CD14-positive monocyte (primary cell): ENCODE data around the gene FGFRL1. TPM values are rescaled to one million over a fixed set of nuclear protein-coding genes. Genes with fewer than 3 reads are reported as not detected.
A peak's percentile ranks its signal among the peaks of the same experiment; 100 is the strongest.

ENCODE experiments used
- DNase-seq, 3 donors: peaks; one replicate each; pipeline ENCODE4 v3.0.0-alpha.2; 2011 to 2022
- H2AFZ ChIP-seq: 2 replicates; pipeline ENCODE4 v1.6.0; 2012; ENCODE audit warnings: mild to moderate bottlenecking, low read depth, low read length, inconsistent platforms; ENCODE audit not compliant: insufficient read depth, poor library complexity, severe bottlenecking
- H3K27ac ChIP-seq, 2 donors: 1 replicate in 1 of 2; 2 replicates in 1 of 2; pipeline ENCODE4 v1.5.1; 2012 to 2013; ENCODE audit warnings: low read length in 2 of 2, control low read depth in 1 of 2, inconsistent platforms in 1 of 2, low read depth in 1 of 2, mild to moderate bottlenecking in 1 of 2
- H3K27me3 ChIP-seq, 2 donors: one replicate each; pipeline versions ENCODE4 v1.6.0 to v1.6.1; 2011 to 2013; ENCODE audit warnings: low read length in 2 of 2; ENCODE audit not compliant: control insufficient read depth in 2 of 2, insufficient read depth in 2 of 2
- H3K36me3 ChIP-seq, 2 donors: replicated peaks in 1 of 2; 1 replicate in 1 of 2; 2 replicates in 1 of 2; pipeline versions ENCODE4 v1.5.1 to v1.6.1; 2012 to 2013; ENCODE audit warnings: low read length in 2 of 2, control low read depth in 1 of 2, inconsistent platforms in 1 of 2, mild to moderate bottlenecking in 1 of 2; ENCODE audit not compliant: insufficient read depth in 2 of 2, control insufficient read depth in 1 of 2
- H3K4me1 ChIP-seq, 2 donors: 1 replicate in 1 of 2; 2 replicates in 1 of 2; pipeline versions ENCODE4 v1.5.1 to v1.6.1; 2012 to 2013; ENCODE audit warnings: low read length in 2 of 2, control low read depth in 1 of 2, inconsistent platforms in 1 of 2, mild to moderate bottlenecking in 1 of 2, moderate library complexity in 1 of 2; ENCODE audit not compliant: insufficient read depth in 2 of 2, control insufficient read depth in 1 of 2
- H3K4me2 ChIP-seq: replicated peaks from 2 replicates; pipeline ENCODE3; 2012; ENCODE audit warnings: low read length, moderate library complexity, mild to moderate bottlenecking; ENCODE audit not compliant: poor library complexity, severe bottlenecking; ENCODE audit errors: extremely low read depth
- H3K4me3 ChIP-seq, 3 experiments: fragments of 200-600 bp in 1 of 3; sonication (generic) in 1 of 3; replicated peaks in 1 of 3; 1 replicate in 2 of 3; 2 replicates in 1 of 3; pipeline ENCODE4 v1.5.1; 2011 to 2013; ENCODE audit warnings: low read length in 3 of 3, mild to moderate bottlenecking in 3 of 3, control low read depth in 2 of 3, low read depth in 2 of 3, inconsistent platforms in 1 of 3, moderate library complexity in 1 of 3
- H3K79me2 ChIP-seq: 2 replicates; pipeline ENCODE4 v1.6.0; 2012; ENCODE audit warnings: mild to moderate bottlenecking, control low read depth, inconsistent platforms, low read length, moderate library complexity; ENCODE audit not compliant: insufficient read depth
- H3K9ac ChIP-seq: 2 replicates; pipeline ENCODE4 v1.6.0; 2017; ENCODE audit warnings: low read length, mild to moderate bottlenecking; ENCODE audit not compliant: insufficient read depth, poor library complexity, severe bottlenecking
- H3K9me3 ChIP-seq, 2 donors: replicated peaks in 1 of 2; 1 replicate in 1 of 2; 2 replicates in 1 of 2; pipeline versions ENCODE4 v1.5.1 to v1.6.1; 2012 to 2013; ENCODE audit warnings: low read length in 2 of 2, control low read depth in 1 of 2; ENCODE audit not compliant: control insufficient read depth in 1 of 2, insufficient read depth in 1 of 2
- H4K20me1 ChIP-seq: 2 replicates; pipeline ENCODE4 v1.6.0; 2012; ENCODE audit warnings: mild to moderate bottlenecking, low read length, control low read depth, moderate library complexity; ENCODE audit not compliant: insufficient read depth
- H3K27ac Mint-ChIP-seq, 7 donors: one replicate each; pipeline ENCODE4 v1.8.0; 2020; ENCODE audit warnings: mild to moderate bottlenecking in 7 of 7, mixed read lengths in 7 of 7, moderate library complexity in 6 of 7, inconsistent platforms in 2 of 7
- H3K27me3 Mint-ChIP-seq, 3 donors: one replicate each; pipeline ENCODE4 v1.8.0; 2021 to 2022; ENCODE audit warnings: low read depth in 3 of 3, mild to moderate bottlenecking in 3 of 3, mixed read lengths in 3 of 3, moderate library complexity in 3 of 3, inconsistent platforms in 1 of 3
- H3K36me3 Mint-ChIP-seq, 2 donors: one replicate each; pipeline ENCODE4 v1.8.0; 2020; ENCODE audit warnings: mixed read lengths in 2 of 2, inconsistent platforms in 1 of 2, mild to moderate bottlenecking in 1 of 2
- H3K4me1 Mint-ChIP-seq: one replicate; pipeline ENCODE4 v1.8.0; 2020; ENCODE audit warnings: mild to moderate bottlenecking, mixed read lengths
- H3K4me3 Mint-ChIP-seq, 2 donors: one replicate each; pipeline ENCODE4 v1.8.0; 2020; ENCODE audit warnings: mild to moderate bottlenecking in 2 of 2, mixed read lengths in 2 of 2, moderate library complexity in 1 of 2
- H3K9me3 Mint-ChIP-seq, 7 donors: one replicate each; pipeline ENCODE4 v1.8.0; 2020 to 2022; ENCODE audit warnings: mixed read lengths in 7 of 7, mild to moderate bottlenecking in 6 of 7, moderate library complexity in 6 of 7, inconsistent platforms in 2 of 7
- WGBS: methylation state at CpG from one replicate; pipeline ENCODE4 v1.1.5; 2013; ENCODE audit warnings: missing lambda C conversion rate; ENCODE audit not compliant: insufficient coverage; 5-methylcytosine and 5-hydroxymethylcytosine counted together
- intact Hi-C, 2 donors: fragments of 100-400 bp; cut with micrococcal nuclease; formaldehyde crosslinking; loops; one replicate each; pipeline versions ENCODE4 v1.15.0 to v1.15.1; 2023
- polyA plus RNA-seq, 3 donors: library from polyadenylated mRNA; depleted of rRNA in 1 of 3; unstranded in 2 of 3; stranded (reverse) in 1 of 3; fragments of 300-500 nt in 2 of 3; fragments of >200 nt in 1 of 3; fragmentation: Illumina TruSeq in 2 of 3; gene quantifications; 1 replicate in 2 of 3; 2 replicates in 1 of 3; pipeline ENCODE4 v1.2.3, GENCODE V29; 2012 to 2021
- TF ChIP-seq, protein P1 (sequence below): fragments of 200-600 bp; IDR thresholded peaks from one replicate; pipeline ENCODE4 v1.8.0; 2022; ENCODE audit warnings: antibody characterized with exemption, mild to moderate bottlenecking

FGFRL1 gene
- polyA plus RNA-seq, 3 donors: 0.17 to 77.7 (median 0.28) TPM

GRCh38 chr4:1013225-1014073 lies 2.0 kb downstream of the FGFRL1 start:
- peak overlapping the region; percentile 7 for H3K4me2 ChIP-seq
- H2AFZ ChIP-seq: no peak overlapping the region
- no peak overlapping the region for H3K4me3 ChIP-seq
- intact Hi-C loops: loop anchor here (5.0 kb wide), 2 partner anchors 274 to 334 kb away; partner anchors contain the start of genes MAEA (in 1 of the 2) and UVSSA (in 1 of the 2)
- Mint-ChIP-seq H3K36me3 (no peaks in the 10 kb centered on the region), H3K9me3 (peaks cover 0 to 5% (median 0%) of the 10 kb centered on the region in 7 donors), H3K27me3 (peaks cover 7 to 19% (median 14%) of the 10 kb centered on the region in 3 donors), H3K27ac (peak overlapping the region in 2 of 7 donors; percentile 43 to 80), H3K4me3 (no peak overlapping the region), H3K4me1 (peaks cover 18% of the 10 kb centered on the region)
- no peaks in the 10 kb centered on the region for H3K79me2 ChIP-seq
- H3K9me3 ChIP-seq: no peaks in the 10 kb centered on the region
- no peak overlapping the region for H3K9ac ChIP-seq
- peaks cover 0 to 19% of the 10 kb centered on the region in 2 donors for H3K27me3 ChIP-seq
- whole genome bisulfite sequencing: 96% methylated on average over 40 of the region's 43 CpGs
- no peak overlapping the region for H3K27ac ChIP-seq
- H4K20me1 ChIP-seq: peaks cover 3% of the 10 kb centered on the region
- H3K36me3 ChIP-seq: no peaks in the 10 kb centered on the region
- TF ChIP-seq, protein P1, sequence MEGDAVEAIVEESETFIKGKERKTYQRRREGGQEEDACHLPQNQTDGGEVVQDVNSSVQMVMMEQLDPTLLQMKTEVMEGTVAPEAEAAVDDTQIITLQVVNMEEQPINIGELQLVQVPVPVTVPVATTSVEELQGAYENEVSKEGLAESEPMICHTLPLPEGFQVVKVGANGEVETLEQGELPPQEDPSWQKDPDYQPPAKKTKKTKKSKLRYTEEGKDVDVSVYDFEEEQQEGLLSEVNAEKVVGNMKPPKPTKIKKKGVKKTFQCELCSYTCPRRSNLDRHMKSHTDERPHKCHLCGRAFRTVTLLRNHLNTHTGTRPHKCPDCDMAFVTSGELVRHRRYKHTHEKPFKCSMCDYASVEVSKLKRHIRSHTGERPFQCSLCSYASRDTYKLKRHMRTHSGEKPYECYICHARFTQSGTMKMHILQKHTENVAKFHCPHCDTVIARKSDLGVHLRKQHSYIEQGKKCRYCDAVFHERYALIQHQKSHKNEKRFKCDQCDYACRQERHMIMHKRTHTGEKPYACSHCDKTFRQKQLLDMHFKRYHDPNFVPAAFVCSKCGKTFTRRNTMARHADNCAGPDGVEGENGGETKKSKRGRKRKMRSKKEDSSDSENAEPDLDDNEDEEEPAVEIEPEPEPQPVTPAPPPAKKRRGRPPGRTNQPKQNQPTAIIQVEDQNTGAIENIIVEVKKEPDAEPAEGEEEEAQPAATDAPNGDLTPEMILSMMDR: no peak
- peaks cover 23 to 43% of the 10 kb centered on the region in 2 donors for H3K4me1 ChIP-seq
- no peak for DNase-seq

DNA sequence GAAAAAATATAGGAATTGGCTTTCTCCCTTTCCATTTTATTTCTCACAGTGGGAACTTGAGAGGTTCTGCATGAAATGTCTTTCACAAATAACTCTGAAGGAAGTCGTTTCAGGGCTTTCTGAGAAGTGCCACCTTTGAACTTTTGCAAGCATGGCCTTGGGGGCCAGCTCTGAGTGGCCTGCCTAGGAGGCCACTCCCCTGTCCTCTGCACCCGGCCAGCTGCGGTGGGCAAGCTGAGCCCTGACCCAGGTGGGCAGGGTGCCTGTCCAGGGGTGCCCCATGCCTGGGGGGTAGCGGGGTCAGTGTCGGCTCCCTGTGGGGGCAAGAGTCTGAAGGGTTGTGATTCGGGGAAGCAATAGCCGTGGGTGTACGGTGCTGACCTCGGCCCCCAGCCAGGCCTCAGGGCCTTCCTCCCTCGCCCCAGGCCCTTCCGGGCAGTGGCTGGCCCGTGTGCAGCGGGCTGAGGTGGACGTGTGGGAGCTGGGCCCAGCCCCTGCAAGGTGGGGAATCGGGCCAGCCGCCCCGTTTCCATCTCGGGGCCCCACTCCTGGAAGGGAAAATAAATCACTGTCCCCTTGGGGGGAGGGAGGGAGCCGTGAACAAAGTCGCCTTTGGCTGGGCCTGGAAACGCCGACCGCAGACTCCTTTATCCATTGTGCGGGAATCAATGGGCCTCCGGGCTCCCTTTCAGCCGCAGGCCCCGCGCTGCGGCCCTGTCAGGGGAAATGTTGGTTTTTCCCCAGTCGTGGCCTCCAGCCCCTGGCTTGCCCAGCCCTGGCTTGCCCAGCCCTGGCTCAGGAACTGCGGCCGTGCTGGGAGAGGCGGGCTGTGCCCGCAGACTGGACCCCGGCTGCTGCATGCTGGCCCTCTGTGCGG lies 3.1 kb downstream of the FGFRL1 start:
- Mint-ChIP-seq H3K9me3 (peaks cover 0 to 2% (median 0%) of the 10 kb centered on the region in 7 donors), H3K27me3 (peaks cover 0 to 14% (median 7%) of the 10 kb centered on the region in 3 donors), H3K4me1 (peaks cover 10% of the 10 kb centered on the region), H3K4me3 (no peak overlapping the region), H3K36me3 (no peaks in the 10 kb centered on the region), H3K27ac (no peak overlapping the region)
- no peak overlapping the region for H3K27ac ChIP-seq
- H4K20me1 ChIP-seq: peaks cover 3% of the 10 kb centered on the region
- TF ChIP-seq, protein P1: no peak
- H3K79me2 ChIP-seq: no peaks in the 10 kb centered on the region
- no peak overlapping the region for H2AFZ ChIP-seq
- peaks cover 0 to 11% of the 10 kb centered on the region in 2 donors for H3K27me3 ChIP-seq
- intact Hi-C loops: loop anchor here (5.0 kb wide), 2 partner anchors 273 to 333 kb away; partner anchors contain the start of genes MAEA (in 1 of the 2) and UVSSA (in 1 of the 2)
- H3K9me3 ChIP-seq: no peaks in the 10 kb centered on the region
- H3K9ac ChIP-seq: no peak overlapping the region
- WGBS: 96% methylated on average over 21 of the region's 36 CpGs
- DNase-seq: no peak
- no peak overlapping the region for H3K4me2 ChIP-seq
- no peak overlapping the region for H3K4me3 ChIP-seq
- peaks cover 14 to 34% of the 10 kb centered on the region in 2 donors for H3K4me1 ChIP-seq
- H3K36me3 ChIP-seq: no peaks in the 10 kb centered on the region
